Testis (tissue), 3 donors: ENCODE data around the gene OTULINL. TPM values are rescaled to one million over a fixed set of nuclear protein-coding genes. Genes with fewer than 3 reads are reported as not detected.

Experiments used
- DNase-seq: peaks from one replicate; pipeline ENCODE4 v3.0.0-alpha.2; 2019
- H3K27ac ChIP-seq, 2 donors: fragments of 200-600 bp; sonication (generic); one replicate each; pipeline ENCODE4 v1.5.1; 2019
- H3K27me3 ChIP-seq: fragments of 200-600 bp; sonication (generic); one replicate; pipeline ENCODE4 v1.5.1; 2019
- H3K36me3 ChIP-seq: fragments of 200-600 bp; sonication (generic); one replicate; pipeline ENCODE4 v1.5.1; 2017; ENCODE audit warnings: low read depth; ENCODE audit errors: missing control alignments
- H3K4me1 ChIP-seq: fragments of 200-600 bp; sonication (generic); one replicate; pipeline ENCODE4 v1.5.1; 2019
- H3K4me3 ChIP-seq, 2 donors: fragments of 200-600 bp; sonication (generic); one replicate each; pipeline ENCODE4 v1.5.1; 2017 to 2019
- H3K9me3 ChIP-seq: fragments of 200-600 bp; sonication (generic); one replicate; pipeline ENCODE4 v1.5.1; 2017
- POLR2A ChIP-seq: fragments of 450-650 bp; IDR thresholded peaks from one replicate; pipeline ENCODE4 v1.6.1; 2017; ENCODE audit warnings: antibody characterized with exemption, mild to moderate bottlenecking, moderate library complexity
- WGBS, 2 donors: methylation state at CpG; one replicate each; pipeline ENCODE4 v1.1.5; 2018; 5-methylcytosine and 5-hydroxymethylcytosine counted together
- intact Hi-C: fragments of 100-400 bp; cut with DNase I; formaldehyde crosslinking; loops from one replicate; pipeline ENCODE4 v1.15.1; 2023; ENCODE audit warnings: low total_unique reads
- polyA plus RNA-seq: library from polyadenylated mRNA; stranded (reverse); fragments of 350-450 nt; fragmentation: Illumina TruSeq; extraction: RNeasy Lipid Tissue Mini Kit (QIAGEN cat#74804); gene quantifications from one replicate; pipeline ENCODE4 v1.2.3, GENCODE V29; 2014; ENCODE audit warnings: low read depth, low replicate concordance; ENCODE audit not compliant: insufficient read depth
- total RNA-seq, 2 donors: library from RNA; depleted of rRNA; stranded (reverse); fragments of >200 nt; gene quantifications; one replicate each; pipeline ENCODE4 v1.2.3, GENCODE V29; 2016
- TF ChIP-seq, protein P1 (sequence below), 3 experiments: fragments of 450-650 bp in 2 of 3; fragments of 200-600 bp in 1 of 3; sonication (generic) in 1 of 3; IDR thresholded peaks; one replicate each; pipeline ENCODE4 v1.5.1; 2016 to 2019; ENCODE audit warnings: antibody characterized with exemption in 3 of 3, mild to moderate bottlenecking in 2 of 3, moderate library complexity in 1 of 3

Gene OTULINL
- total and polyA plus RNA-seq, 3 donors from 2014 or later: 10.2 to 11.3 (median 10.5) TPM

DNA sequence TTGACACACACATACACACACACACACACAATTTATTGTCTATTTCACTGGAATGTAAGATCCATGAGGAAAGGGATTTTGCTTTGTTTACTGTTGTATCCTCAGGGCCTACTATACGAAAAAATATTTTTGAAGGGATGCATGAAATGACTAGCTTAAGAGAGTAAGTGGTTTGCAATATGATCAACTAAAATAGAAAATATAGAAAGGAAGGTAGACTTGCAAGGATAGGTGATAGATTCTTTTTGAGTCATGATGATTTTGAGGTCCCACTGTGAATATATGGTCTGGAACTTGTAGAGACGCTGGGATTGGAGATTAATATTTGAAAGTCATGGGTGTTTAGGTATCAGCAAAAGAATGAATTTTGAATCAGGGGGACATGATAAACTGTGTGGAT is 54.1 kb downstream of the OTULINL start:
- Histone ChIP-seq H3K36me3 (no peaks in the 10 kb centered on the region), H3K4me1 (no peaks in the 10 kb centered on the region), H3K27me3 (no peaks in the 10 kb centered on the region), H3K4me3 (no peak overlapping the region), H3K9me3 (no peaks in the 10 kb centered on the region), H3K27ac (no peak overlapping the region)
- no peak for TF ChIP-seq POLR2A
- TF ChIP-seq, protein P1, sequence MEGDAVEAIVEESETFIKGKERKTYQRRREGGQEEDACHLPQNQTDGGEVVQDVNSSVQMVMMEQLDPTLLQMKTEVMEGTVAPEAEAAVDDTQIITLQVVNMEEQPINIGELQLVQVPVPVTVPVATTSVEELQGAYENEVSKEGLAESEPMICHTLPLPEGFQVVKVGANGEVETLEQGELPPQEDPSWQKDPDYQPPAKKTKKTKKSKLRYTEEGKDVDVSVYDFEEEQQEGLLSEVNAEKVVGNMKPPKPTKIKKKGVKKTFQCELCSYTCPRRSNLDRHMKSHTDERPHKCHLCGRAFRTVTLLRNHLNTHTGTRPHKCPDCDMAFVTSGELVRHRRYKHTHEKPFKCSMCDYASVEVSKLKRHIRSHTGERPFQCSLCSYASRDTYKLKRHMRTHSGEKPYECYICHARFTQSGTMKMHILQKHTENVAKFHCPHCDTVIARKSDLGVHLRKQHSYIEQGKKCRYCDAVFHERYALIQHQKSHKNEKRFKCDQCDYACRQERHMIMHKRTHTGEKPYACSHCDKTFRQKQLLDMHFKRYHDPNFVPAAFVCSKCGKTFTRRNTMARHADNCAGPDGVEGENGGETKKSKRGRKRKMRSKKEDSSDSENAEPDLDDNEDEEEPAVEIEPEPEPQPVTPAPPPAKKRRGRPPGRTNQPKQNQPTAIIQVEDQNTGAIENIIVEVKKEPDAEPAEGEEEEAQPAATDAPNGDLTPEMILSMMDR (IDR thresholded peaks at IDR 0.05): no peak
- DNase-seq: no peak
- WGBS, 2 donors: 89% methylated on average over 2 of the region's 2 CpGs
- intact Hi-C loops: no loop called here

DNA sequence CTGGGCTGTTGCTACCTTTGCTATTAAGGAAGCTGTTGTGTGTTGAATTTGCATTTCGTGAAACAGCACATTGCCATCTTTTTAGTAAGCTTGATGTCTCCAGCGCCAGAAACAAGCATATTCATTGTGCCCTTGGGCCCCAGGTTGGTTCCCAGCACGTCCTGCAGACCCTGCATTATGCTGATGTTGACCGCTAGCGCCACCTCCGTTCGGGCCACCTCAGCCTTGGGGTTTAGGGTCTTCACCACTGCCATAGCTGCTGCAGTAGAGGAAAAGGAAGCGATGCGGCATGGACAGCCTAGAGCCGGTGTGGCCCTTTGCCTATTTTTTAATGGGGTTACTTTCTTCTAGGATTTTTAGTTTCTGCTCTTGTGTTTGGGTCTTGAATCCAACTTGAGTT is 59.2 kb downstream of the OTULINL start:
- intact Hi-C loops: no loop called here
- Histone ChIP-seq H3K27ac (no peak overlapping the region), H3K9me3 (no peaks in the 10 kb centered on the region), H3K27me3 (no peaks in the 10 kb centered on the region), H3K4me1 (no peaks in the 10 kb centered on the region), H3K4me3 (no peak overlapping the region), H3K36me3 (no peaks in the 10 kb centered on the region)
- WGBS, 2 donors: 74 to 83% methylated on average over 10 of the region's 10 CpGs
- no peak for DNase-seq
- TF ChIP-seq, protein P1 (IDR thresholded peaks at IDR 0.05): no peak
- no peak for TF ChIP-seq POLR2A

GRCh38 chr5:14644623-14645237 is 63.1 kb downstream of the OTULINL start:
- intact Hi-C loops: no loop called here
- Histone ChIP-seq H3K36me3 (no peaks in the 10 kb centered on the region), H3K4me3 (no peak overlapping the region), H3K9me3 (no peaks in the 10 kb centered on the region), H3K27me3 (no peaks in the 10 kb centered on the region), H3K4me1 (no peaks in the 10 kb centered on the region), H3K27ac (no peak overlapping the region)
- no peak for DNase-seq
- TF ChIP-seq POLR2A: no peak
- TF ChIP-seq, protein P1 (IDR thresholded peaks at IDR 0.05): no peak
- WGBS, 2 donors: 86 to 100% methylated on average over 1 of the region's 1 CpG

DNA sequence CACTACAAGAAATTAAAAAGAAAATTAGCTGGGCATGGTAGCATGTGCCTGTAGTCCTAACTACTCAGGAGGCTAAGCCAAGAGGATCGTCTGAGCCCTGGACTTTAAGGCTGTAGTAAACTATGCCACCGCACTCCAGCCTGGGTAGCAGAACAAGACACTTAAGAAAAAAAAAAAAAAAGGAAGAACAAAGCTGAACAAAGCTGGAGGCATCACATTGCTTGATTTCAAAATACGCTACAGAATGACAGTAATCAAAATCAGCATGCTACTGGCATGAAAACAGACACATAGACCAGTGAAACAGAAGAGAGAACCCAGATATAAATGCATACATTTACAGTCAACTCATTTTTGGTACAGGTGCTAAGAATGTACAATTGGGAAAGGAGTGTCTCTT is 68.5 kb downstream of the OTULINL start:
- 86 to 93% methylated on average over 3 of the region's 3 CpGs for WGBS, 2 donors
- Histone ChIP-seq H3K4me1 (no peaks in the 10 kb centered on the region), H3K27me3 (no peaks in the 10 kb centered on the region), H3K27ac (no peak overlapping the region), H3K4me3 (no peak overlapping the region), H3K36me3 (no peaks in the 10 kb centered on the region), H3K9me3 (no peaks in the 10 kb centered on the region)
- TF ChIP-seq POLR2A: no peak
- TF ChIP-seq, protein P1 (IDR thresholded peaks at IDR 0.05): no peak
- no peak for DNase-seq
- intact Hi-C loops: no loop called here

DNA sequence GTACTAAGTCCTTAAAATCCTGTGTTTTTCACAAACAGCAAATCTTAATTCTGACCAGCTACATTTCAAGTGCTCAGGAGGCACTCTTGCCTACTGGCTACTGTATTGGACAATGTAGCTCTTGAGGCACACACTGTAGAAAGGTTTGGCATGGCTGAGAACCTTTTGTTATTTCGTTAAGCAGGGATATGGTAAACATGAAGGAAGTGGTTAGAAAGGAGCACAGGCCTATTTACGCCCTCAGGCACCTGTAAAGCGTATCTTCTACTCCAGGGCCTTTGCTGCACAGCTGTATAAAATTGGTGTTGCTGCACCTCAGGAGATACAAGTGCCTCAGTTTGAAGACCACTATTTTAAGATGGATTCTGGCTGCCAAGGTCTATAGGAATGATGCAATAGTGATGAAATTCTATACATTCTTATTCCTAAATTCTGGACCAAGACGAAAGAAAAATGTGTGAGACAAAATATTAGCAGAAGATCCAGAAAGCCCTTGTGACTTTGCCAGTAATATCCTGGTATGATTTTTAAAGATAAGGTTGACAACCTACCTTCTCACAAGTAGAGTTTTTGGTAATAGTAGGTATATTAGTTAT is 73.7 kb downstream of the OTULINL start:
- H3K9me3 ChIP-seq: no peaks in the 10 kb centered on the region
- TF ChIP-seq POLR2A: no peak
- TF ChIP-seq, protein P1 (IDR thresholded peaks at IDR 0.05): no peak
- no peak overlapping the region for H3K27ac ChIP-seq
- intact Hi-C loops: no loop called here
- H3K4me3 ChIP-seq: no peak overlapping the region
- WGBS, 2 donors: 63 to 64% methylated on average over 4 of the region's 4 CpGs
- no peaks in the 10 kb centered on the region for H3K36me3 ChIP-seq
- no peak for DNase-seq
- H3K27me3 ChIP-seq: no peaks in the 10 kb centered on the region
- H3K4me1 ChIP-seq: no peaks in the 10 kb centered on the region
